Measurements from ENCODE around the gene CALM1.

Gene CALM1

GRCh38 chr14:90455100-90455571 lies 58.3 kb downstream of the CALM1 start:
- Histone ChIP-seq H3K36me3 (ENCODE audit: control insufficient read depth, low read length) (no peaks in the 10 kb centered on the region), H3K79me2 (ENCODE audit: control insufficient read depth, low read length) (no peaks in the 10 kb centered on the region), H3K27ac (ENCODE audit: low read depth, low read length) (no peak overlapping the region), H3F3A (ENCODE audit: control insufficient read depth, insufficient read depth) (no peaks in the 10 kb centered on the region), H3K9me3 (ENCODE audit: control insufficient read depth, insufficient read depth, low read length) (no peaks in the 10 kb centered on the region), H3K9me2 (replicated peaks; ENCODE audit: control insufficient read depth, low read length) (no peaks in the 10 kb centered on the region), H3K4me2 (ENCODE audit: low read length) (no peak overlapping the region), H4K20me1 (ENCODE audit: control insufficient read depth, insufficient read depth, low read depth, low read length) (no peaks in the 10 kb centered on the region), H3K4me1 (ENCODE audit: control insufficient read depth, low read length) (no peaks in the 10 kb centered on the region), H3K27me3 (ENCODE audit: control insufficient read depth, low read length) (no peaks in the 10 kb centered on the region), H3K4me3 (ENCODE audit: low read length) (no peak overlapping the region)
- no peak for TF ChIP-seq EZH2phosphoT487 (IDR thresholded peaks at IDR 0.05; ENCODE audit: borderline replicate concordance, low read length)
- no peak for TF ChIP-seq CTCF (IDR thresholded peaks at IDR 0.05; ENCODE audit: low read depth, low read length, poor library complexity, severe bottlenecking)

GRCh38 chr14:90456551-90456950 lies 59.7 kb downstream of the CALM1 start:
- Histone ChIP-seq H3K4me3 (ENCODE audit: low read length) (no peak overlapping the region), H3K36me3 (ENCODE audit: control insufficient read depth, low read length) (no peaks in the 10 kb centered on the region), H3F3A (ENCODE audit: control insufficient read depth, insufficient read depth) (no peaks in the 10 kb centered on the region), H3K4me1 (ENCODE audit: control insufficient read depth, low read length) (no peaks in the 10 kb centered on the region), H3K27me3 (ENCODE audit: control insufficient read depth, low read length) (no peaks in the 10 kb centered on the region), H3K79me2 (ENCODE audit: control insufficient read depth, low read length) (no peaks in the 10 kb centered on the region), H3K9me2 (replicated peaks; ENCODE audit: control insufficient read depth, low read length) (no peaks in the 10 kb centered on the region), H3K9me3 (ENCODE audit: control insufficient read depth, insufficient read depth, low read length) (no peaks in the 10 kb centered on the region), H4K20me1 (ENCODE audit: control insufficient read depth, insufficient read depth, low read depth, low read length) (no peaks in the 10 kb centered on the region), H3K27ac (ENCODE audit: low read depth, low read length) (no peak overlapping the region), H3K4me2 (ENCODE audit: low read length) (no peak overlapping the region)
- no peak for TF ChIP-seq EZH2phosphoT487 (IDR thresholded peaks at IDR 0.05; ENCODE audit: borderline replicate concordance, low read length)
- TF ChIP-seq CTCF (IDR thresholded peaks at IDR 0.05; ENCODE audit: low read depth, low read length, poor library complexity, severe bottlenecking): no peak

GRCh38 chr14:90457186-90457585 lies 60.4 kb downstream of the CALM1 start:
- TF ChIP-seq CTCF (IDR thresholded peaks at IDR 0.05; ENCODE audit: low read depth, low read length, poor library complexity, severe bottlenecking): no peak
- no peak for TF ChIP-seq EZH2phosphoT487 (IDR thresholded peaks at IDR 0.05; ENCODE audit: borderline replicate concordance, low read length)
- Histone ChIP-seq H3F3A (ENCODE audit: control insufficient read depth, insufficient read depth) (no peaks in the 10 kb centered on the region), H3K9me2 (replicated peaks; ENCODE audit: control insufficient read depth, low read length) (no peaks in the 10 kb centered on the region), H3K27ac (ENCODE audit: low read depth, low read length) (no peak overlapping the region), H3K36me3 (ENCODE audit: control insufficient read depth, low read length) (no peaks in the 10 kb centered on the region), H3K9me3 (ENCODE audit: control insufficient read depth, insufficient read depth, low read length) (no peaks in the 10 kb centered on the region), H3K27me3 (ENCODE audit: control insufficient read depth, low read length) (no peaks in the 10 kb centered on the region), H3K4me3 (ENCODE audit: low read length) (no peak overlapping the region), H3K79me2 (ENCODE audit: control insufficient read depth, low read length) (no peaks in the 10 kb centered on the region), H3K4me2 (ENCODE audit: low read length) (no peak overlapping the region), H4K20me1 (ENCODE audit: control insufficient read depth, insufficient read depth, low read depth, low read length) (no peaks in the 10 kb centered on the region), H3K4me1 (ENCODE audit: control insufficient read depth, low read length) (no peaks in the 10 kb centered on the region)
